MV-4-11 (cell line): Measurements from ENCODE around the gene CNTLN.
A peak's percentile ranks its signal among the peaks of the same experiment; 100 is the strongest.
"Not testable (repeated sequence)": the region's sequence is repeated elsewhere in the genome, so short reads cannot be mapped to it uniquely, and the experiment has no call there.

ENCODE experiments used
- DNase-seq: peaks from one replicate; lab custom pipeline; 2025; lab: John Stamatoyannopoulos, UW

Gene CNTLN

DNA sequence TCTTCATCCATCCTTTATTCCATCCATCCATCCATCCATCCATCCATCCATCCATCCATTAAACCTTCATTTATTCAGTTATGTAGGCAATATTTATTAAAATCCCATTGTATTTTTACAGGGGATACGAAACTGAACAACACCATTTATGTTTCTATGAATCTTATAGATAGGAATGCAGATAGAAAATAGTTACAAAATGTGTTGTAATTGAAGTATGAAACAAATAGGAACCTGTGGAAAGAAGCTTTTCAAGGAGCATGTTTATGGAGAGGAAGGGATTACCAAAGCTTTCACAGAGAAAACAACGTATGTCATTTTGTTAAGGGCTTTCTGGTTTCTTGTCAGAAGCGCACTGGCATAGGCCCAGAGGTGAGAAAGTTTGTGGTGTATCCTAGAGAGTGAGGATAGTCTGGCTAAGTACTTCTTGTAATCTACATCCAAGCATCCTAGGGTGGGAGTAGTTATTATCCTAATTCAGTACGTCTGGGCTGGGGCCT is 184.0 kb downstream of the CNTLN start:
- no peak for DNase-seq

DNA sequence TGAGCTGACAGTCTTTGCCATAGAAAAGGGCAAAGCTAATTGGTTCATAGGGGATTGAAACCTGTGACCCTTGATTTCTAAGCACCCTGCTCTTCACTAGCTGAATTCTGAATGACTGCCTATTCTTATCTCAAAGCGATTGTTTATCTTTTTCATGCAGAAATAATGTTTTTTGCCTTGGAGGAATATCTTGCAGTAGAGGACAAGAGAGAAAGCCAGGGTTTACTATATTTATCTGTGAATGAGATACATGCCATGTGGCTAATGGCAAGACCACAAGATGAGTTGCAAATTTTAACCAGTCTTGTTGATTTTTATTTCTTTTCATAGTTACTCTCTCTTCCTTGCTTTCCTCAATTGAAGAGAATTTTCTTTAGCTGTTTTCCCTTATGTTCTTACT is 185.0 kb downstream of the CNTLN start:
- DNase-seq = no peak

DNA sequence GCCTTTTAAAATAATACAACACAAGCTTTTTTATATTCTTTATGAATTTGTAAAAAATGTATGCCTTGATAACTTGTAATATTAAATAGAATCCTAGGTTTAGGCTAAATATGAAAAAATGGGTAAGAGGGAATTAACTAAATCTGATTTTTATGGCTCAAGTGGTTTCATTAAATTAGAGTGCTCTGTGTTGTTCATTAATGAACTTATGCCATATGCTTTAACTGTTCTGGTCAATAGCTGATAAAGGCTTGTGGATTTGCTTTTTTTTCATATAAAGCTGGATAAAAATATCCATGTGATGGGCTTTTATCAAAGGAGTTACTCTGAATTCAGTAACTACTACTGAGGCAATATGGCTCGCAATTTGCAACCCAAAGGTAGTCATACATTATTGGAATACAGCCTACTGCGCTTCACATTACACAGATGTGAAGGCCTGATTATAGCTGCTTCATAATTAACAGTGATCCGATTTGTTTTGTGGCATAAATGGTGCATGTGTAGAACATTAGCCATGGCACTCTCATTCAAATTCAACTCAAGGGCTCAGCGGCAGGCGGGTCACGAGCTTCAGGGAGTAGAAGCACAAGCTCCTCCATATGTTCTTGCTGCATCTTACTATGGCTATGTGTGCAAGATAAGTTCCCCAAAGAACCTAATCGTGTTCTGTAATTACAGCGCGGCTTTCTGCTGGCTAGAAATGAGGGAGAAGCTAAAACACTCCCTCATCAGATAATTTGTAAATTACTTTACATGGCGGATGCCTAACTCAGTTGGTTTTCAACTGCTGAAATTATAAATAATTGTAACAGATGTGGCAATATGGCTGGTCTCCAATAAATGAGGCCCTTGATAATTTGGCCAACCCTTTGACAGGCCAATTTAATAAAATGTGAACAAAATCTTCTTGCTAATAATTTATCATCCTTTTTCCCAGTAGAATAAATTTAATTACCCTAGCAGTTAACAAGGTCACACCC is 188.3 kb downstream of the CNTLN start:
- DNase-seq = no peak

DNA sequence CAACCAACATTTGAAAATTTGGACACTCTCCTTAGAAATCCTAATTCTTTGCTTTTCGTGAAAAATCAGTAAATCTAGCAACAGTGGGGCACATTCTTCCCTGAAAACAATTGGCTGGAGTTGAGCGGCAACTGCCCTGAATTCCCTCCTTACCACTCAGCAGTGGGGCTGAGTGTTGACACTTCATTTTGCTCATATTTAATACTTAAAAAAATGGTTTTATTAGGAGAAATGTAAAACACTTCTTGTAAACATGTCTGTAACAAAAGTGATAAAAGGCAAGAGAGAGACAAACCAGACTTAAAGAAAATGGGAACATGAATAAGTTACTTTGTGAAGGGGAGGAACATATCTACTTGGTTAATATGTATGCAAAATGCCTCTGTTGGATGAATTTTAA is 193.5 kb downstream of the CNTLN start:
- DNase-seq = no peak

DNA sequence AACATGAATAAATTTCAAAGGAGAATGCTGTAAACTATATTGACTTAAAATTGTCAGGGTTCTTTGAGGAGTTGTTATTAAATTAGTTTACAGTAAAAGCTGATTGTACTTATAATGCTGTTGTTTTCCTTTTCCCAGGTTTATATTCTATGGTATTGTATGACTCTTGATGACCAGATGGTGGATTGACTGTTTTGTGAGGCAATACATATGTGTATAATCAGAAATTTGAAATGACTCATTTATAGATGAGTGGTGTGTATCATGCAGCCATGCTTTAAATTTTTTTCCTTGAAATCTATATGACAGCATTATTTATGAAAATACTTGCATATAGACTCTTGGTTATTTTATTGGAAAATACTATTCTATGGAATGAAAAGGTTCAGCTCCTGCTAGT is 195.3 kb downstream of the CNTLN start:
- DNase-seq = no peak

DNA sequence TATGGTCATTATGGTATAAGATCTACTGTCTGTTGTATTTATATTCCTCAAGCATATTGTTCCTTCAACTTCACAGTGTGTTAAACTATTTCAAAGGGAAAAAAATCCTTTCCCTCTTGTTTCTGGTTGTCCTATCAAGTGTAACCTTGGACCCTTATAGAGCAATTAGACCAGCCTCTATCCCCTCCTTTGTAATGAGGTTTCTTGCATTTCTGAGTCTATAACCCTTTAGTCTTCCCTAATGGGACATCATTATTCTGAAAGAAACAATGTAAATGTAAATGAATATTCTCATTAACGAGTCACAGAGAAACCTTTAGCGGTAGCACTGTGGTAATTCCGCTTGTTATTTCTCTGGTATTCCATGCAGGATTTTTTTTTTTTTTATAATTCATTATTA is 197.3 kb downstream of the CNTLN start:
- DNase-seq = no peak

DNA sequence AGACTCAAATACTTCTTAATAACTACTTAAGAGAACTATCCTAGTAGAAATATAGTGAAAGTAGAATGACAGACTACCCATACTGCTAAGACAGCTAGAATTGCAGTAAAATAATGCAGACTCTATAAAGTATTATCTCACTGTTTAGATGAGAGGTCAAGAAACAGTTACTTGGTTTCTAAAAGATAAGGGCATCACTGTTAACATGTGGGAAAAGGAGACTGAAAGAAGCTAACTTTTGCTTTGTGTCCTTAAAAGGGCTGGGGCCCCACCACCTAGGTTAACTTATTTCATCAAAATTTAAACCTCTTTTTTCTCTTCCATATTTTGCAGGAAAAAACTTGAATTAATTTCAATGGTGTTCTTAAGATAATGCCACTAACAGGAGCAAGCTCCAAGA is 204.3 kb downstream of the CNTLN start:
- DNase-seq = no peak

DNA sequence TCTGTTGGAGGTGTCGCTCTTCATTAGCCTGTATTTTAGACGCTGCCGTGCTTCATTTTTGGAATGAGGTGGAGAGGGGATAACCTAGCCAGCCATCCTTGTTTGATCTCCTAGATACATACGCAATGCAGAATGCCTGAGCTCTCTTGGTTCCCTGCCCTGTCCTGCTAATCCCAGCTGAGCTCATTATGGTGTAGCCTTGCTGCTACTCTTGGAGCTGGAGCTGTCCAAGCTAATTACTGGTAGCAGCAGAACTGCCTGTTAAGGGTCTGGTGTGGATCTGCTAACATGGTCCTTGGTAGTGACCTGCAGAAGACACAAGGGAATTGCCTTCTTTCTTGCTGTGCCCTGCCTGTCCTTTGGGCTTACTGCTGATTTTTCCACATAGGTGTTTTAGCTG is 207.9 kb downstream of the CNTLN start:
- no peak for DNase-seq

DNA sequence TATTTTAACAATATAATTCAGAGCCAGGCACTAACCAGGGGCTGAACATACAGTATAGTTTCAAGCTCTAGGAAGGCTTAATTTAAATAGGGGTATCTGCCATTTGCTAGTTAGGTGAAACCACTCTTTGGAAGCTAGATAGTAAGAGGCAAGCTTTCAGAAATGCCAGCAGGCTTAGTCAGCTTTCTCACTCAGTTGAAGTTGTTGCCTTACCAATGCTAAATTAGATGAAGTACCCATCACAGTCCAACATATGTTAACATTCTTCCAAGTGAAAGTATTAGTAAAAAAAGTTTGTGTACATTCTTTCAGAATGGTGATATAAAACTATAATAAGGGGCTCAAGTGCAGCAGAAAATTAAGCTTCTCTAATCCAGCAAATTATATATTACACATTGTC is 215.0 kb downstream of the CNTLN start:
- no peak for DNase-seq

DNA sequence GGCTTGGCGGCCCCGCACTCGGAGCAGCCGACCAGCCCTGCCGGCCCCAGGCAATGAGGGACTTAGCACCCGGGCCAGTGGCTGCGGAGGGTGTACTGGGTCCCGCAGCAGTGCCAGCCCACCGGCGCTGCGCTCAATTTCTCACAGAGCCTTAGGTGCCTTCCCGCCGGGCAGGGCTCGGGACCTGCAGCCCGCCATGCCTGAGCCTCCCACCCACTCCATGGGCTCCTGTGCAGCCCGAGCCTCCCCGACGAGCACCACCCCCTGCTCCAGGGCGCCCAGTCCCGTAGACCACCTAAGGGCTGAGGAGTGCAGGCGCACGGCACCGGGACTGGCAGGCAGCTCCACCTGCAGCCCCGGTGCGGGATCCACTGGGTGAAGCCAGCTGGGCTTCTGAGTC is 219.2 kb downstream of the CNTLN start:
- DNase-seq = not testable (repeated sequence)

DNA sequence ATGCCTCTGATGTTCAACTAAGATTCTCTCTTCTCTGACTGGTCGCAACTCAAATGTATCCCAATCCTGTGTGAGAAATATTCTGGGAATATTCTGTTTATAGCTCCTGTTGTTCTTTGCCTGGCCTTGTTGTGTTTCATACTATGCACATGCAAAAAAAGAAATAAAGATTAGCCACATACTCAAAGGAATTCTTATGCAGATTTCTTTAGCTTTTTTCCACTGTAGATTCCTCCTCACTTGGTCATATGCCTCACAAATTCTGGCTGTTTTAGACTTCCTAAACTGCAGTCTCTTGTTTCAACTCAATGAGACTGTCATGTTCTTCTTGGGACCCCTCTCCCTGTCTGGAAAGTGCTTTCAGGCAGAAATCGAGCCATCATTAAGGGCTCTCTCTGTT is 226.5 kb downstream of the CNTLN start:
- DNase-seq = no peak

DNA sequence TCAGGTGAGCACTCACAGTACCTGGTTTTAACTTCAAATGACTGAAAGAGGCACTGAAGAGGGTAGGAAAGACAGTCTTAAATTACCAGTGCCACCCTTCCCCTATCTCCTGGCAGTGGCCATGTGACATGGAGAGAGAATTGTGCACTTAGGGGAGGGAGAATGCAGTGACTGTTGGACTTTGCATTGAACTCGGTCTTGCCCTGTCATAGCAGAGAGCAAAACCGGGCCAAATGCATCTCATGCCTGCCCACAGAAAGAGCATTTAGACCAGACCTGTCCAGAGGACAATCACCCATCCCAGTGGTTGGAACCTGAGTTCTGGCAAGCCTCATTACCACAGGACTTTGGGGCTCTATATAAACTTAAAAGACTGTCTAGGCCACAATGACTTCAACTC is 232.2 kb downstream of the CNTLN start:
- DNase-seq = no peak

DNA sequence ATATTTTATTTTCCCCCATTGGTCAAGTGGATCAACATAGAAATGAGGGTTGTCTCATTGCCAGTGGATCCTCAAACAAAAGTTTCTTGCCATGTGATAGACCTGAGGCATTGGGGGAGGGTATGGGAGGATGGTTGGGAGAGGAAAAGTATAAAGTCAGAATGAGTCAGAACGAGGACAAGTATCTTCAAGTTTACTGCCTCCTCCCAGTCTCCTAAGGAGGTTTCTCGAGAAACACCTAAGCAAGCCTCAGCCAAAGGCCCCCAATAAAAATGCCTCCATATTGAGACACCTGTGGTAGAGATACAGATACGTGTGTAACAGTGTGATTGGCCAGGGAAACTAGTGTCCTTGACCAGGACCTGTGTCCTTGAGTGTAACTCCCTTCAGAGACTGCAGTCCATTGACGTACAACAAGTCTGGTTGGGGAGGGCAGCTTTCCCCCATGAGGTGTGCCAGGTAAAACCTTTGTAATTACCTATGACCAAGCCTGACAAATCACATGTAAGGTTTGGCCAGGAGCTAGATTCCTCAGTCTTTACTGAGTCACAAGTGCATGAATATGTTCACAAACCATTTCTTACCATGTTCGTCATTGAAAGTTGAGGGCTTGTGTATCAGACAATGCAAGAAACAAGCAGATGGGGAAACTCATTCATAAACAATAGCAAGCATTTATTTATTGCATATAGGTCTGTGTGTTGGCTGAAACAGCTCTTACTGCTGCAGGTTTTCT is 245.5 kb downstream of the CNTLN start:
- no peak for DNase-seq

DNA sequence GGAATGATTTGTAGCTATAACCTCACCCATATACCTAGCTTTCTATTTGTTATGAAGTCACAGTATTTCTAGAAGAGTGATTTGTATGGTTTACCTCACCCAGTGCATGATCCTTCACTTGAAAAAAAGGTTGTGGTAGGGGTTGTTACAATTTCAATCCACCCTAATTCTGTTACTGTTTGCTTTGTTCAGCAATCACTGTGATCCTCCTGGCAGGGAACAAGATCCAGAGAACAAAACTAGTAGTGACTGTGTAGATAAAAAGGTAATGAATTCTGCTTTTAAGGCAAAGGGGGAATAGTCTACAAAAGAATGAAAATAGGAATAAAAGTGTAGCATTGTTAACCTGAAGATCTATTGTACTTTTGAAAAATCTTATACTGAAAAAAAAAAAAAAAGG is 252.7 kb downstream of the CNTLN start:
- DNase-seq = no peak

DNA sequence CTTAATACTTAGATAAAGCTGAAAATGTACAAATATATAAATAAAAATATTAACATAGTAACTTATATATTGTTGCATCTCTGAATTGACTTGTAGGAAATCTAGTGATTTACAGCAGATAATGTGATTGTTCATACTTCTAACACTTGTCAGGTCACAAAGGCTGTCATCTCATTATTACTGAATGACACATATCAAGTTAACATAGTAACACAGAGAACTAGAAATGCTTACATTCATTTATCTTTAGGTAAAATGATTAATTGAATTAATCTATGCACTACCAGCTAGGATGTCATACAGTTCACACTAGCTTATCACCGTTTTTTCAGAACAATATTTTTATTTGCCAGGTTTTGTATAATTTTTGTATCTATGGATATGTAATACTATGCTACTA is 254.2 kb downstream of the CNTLN start:
- no peak for DNase-seq

DNA sequence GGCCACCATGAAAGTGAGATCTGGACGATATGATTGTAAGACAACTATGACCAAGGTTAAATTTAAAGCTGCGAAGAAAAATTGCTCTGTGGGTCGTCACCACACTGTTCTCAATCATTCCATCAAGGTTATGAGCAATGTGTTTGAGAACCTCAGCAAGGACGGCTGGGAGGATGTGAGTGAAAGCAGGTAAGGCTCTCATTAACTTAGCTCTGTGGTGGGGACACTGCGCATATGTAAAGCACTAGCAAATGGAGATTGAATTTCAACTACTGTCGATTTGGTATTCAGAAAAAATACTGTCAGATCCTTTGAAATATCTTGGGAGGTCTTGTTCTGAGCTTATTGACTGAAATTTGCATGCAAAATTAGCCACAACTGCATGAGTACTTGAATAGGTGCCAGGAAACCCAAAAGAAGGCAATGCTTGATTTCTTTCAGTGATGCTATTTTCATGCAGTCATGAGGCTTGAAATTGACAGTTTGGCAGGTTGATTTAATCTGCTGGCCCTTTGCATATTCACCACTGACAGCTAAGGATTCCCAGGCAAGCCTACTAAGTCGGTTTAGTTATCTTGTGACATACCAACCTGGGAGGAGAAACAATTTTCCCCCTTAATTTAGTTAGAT is 260.2 kb downstream of the CNTLN start:
- DNase-seq = no peak

DNA sequence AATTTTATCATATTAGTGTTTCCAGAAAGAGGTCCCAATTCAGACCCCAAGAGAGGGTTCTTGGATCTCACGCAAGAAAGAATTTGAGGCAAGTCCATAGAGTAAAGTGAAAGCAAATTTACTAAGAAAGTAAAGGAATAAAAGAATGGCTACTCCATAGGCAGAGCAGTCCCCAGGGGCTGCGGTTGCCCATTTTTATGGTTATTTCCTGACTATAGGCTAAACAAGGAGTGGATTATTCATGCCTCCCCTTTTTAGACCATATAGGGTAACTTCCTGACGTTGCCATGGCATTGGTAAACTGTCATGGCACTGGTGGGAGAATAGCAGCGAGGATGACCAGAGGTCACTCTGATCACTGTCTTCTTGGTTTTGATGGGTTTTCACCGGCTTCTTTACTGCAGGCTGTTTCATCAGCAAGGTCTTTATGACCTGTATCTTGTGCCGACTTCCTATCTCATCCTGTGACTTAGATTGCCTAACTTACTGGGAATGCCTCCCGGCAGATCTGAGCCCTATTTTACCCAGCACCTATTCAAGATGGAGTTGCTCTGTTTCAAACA is 262.4 kb downstream of the CNTLN start:
- DNase-seq = not testable (repeated sequence)

DNA sequence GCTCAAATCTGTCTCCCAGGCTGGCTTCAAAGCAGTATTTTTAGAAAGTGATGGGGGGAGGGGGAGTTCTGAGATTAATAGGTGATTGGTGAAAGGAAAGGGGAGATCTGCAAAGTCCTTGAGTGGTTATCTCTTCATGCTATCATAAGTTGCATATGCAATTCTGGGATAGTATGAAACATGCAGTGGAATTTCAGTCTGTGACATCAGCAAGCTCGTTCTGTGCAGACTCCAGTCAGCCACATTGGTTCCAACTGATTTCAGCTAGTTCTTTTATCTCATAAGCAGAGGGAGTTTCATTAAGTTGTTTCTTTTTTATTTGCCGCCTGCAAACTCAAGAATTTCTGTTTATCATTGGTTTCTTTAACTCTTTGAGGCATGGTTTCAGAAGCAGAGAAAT is 263.5 kb downstream of the CNTLN start:
- DNase-seq = no peak

DNA sequence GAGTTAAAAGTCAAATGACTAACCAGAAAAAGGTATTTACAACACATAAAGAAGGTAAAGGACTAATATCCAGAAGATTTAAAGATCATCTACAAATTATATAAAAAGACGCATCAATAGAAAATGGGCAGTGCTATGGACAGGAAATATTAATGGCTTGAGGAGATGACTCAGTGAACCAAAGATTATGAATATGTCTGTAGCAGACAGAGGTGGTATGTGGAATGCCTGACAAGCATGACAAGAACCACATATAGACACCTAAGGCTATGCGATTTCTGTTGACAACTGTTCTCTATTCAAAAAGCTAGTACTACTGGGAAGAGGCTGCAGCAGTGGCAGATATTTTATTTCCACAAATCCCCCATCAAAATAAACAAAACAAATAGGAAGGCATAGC is 267.0 kb downstream of the CNTLN start:
- no peak for DNase-seq

DNA sequence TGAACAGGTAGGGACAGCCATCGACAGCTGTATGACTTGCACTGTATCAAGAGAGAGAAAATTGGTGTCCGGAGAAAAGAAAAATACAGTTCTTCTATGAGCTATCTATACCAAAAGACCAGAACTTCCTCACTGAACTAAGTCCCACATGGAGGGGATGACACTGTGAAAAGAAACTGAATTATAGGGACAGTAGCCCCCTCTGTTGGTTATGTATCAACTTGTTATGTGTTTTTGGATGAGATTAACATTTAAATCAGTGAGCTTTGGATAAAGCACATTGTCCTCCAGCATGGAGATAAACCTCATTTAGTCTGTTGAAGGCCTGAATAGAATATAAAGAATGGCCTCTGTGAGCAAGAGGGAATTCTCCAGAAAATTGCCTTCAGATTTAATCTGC is 267.5 kb downstream of the CNTLN start:
- DNase-seq = peak; percentile 23

DNA sequence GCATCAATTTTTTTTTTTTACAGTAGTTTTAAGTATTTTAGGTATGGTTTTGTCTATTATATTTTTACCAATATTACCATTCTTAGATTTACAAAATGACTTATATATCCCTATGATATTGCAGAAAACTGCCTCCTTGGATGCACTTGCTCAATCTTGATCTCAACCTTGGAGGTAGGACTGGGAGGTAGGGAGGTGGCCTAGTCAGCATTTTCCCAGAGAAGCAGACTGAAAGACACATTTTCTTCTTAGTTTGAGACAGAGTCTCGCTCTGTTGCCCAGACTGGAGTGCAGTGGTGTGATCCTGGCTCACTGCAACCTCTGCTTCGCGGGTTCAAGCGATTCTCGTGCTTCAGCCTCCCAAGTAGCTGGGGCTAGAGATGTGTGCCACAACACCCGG is 268.7 kb downstream of the CNTLN start:
- no peak for DNase-seq

DNA sequence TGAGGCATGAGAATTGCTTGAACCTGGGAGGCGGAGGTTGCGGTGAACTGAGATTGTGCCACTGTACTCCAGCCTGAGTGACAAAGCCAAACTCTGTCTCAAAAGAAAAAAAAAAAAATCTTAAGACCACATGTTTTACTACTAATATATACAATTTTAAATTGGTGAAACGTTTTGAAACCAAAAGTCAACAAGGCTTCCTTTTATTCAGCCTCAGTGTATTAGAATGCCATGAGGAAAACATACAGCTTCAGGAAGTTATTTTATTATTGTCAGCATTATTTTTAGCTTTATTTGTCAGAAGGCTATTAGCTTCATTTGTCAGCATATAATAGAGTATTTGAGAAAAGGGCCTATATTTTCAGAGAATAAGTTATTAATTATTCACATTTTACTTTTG is 280.1 kb downstream of the CNTLN start:
- DNase-seq = no peak
